ENCODE measurements around the gene GLMN.
"Not testable (repeated sequence)": the region's sequence is repeated elsewhere in the genome, so short reads cannot be mapped to it uniquely, and the experiment has no call there.

Gene GLMN

DNA sequence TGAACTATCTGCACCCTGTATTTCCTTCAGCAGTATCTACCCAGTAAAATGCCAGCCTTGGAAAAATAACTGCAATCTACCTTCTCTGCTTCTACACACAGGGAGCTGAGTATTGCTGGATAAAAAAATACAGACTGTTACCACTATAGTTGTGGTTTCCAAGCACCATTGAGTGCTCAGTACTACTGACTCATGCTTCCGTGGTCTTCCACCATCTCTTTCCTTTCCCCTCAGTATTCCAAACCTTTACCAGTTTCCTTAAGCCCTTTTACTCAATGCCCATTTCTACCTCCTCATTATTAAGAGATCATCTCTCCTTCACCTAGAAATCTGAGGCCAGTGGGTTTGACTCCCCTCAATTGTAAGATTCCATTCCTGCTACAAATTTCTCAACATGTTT is 23.8 kb downstream of the GLMN start:
- no peak for DNase-seq (ENCODE audit: low read depth in 1 of 2, low spot score in 1 of 2)
- TF ChIP-seq GABPA (IDR thresholded peaks at IDR 0.05; ENCODE audit: low read depth) (no peak), SPI1 (IDR thresholded peaks at IDR 0.05; ENCODE audit: borderline replicate concordance, low read depth) (no peak)
- H3K27me3 ChIP-seq (ENCODE audit: insufficient read depth, poor library complexity, severe bottlenecking) = no peaks in the 10 kb centered on the region
- H3K4me3 ChIP-seq (replicated peaks; ENCODE audit: insufficient read depth, low read length) = no peak overlapping the region
- no peak overlapping the region for H3K27ac ChIP-seq (replicated peaks)

DNA sequence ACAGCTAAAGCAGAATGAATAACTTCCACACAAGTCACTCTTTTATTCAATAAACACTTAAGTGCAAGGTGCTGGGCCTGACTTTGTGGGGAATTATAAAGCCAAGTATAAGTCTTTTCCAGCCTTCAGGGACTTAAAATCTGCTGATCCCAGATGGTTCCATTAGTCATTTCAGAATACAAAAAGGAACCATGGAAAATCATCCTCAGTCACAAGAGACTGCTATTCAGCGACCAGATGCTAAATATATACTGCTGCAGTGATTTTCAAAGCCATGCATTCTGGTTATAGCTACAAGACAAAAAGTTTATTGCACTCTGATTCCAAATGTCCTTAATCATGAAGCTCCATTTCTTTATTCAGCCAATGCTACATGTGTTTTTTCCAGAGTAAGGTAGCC is 25.7 kb downstream of the GLMN start:
- no peak for DNase-seq (ENCODE audit: low read depth in 1 of 2, low spot score in 1 of 2)
- TF ChIP-seq GABPA (IDR thresholded peaks at IDR 0.05; ENCODE audit: low read depth) (no peak), SPI1 (IDR thresholded peaks at IDR 0.05; ENCODE audit: borderline replicate concordance, low read depth) (no peak), POLR2AphosphoS5 (IDR thresholded peaks at IDR 0.05; ENCODE audit: low read depth) (no peak)
- TF ChIP-seq, protein P1, sequence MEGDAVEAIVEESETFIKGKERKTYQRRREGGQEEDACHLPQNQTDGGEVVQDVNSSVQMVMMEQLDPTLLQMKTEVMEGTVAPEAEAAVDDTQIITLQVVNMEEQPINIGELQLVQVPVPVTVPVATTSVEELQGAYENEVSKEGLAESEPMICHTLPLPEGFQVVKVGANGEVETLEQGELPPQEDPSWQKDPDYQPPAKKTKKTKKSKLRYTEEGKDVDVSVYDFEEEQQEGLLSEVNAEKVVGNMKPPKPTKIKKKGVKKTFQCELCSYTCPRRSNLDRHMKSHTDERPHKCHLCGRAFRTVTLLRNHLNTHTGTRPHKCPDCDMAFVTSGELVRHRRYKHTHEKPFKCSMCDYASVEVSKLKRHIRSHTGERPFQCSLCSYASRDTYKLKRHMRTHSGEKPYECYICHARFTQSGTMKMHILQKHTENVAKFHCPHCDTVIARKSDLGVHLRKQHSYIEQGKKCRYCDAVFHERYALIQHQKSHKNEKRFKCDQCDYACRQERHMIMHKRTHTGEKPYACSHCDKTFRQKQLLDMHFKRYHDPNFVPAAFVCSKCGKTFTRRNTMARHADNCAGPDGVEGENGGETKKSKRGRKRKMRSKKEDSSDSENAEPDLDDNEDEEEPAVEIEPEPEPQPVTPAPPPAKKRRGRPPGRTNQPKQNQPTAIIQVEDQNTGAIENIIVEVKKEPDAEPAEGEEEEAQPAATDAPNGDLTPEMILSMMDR (IDR thresholded peaks at IDR 0.05; ENCODE audit: insufficient read depth, low read length) = no peak
- TF ChIP-seq, protein P2, sequence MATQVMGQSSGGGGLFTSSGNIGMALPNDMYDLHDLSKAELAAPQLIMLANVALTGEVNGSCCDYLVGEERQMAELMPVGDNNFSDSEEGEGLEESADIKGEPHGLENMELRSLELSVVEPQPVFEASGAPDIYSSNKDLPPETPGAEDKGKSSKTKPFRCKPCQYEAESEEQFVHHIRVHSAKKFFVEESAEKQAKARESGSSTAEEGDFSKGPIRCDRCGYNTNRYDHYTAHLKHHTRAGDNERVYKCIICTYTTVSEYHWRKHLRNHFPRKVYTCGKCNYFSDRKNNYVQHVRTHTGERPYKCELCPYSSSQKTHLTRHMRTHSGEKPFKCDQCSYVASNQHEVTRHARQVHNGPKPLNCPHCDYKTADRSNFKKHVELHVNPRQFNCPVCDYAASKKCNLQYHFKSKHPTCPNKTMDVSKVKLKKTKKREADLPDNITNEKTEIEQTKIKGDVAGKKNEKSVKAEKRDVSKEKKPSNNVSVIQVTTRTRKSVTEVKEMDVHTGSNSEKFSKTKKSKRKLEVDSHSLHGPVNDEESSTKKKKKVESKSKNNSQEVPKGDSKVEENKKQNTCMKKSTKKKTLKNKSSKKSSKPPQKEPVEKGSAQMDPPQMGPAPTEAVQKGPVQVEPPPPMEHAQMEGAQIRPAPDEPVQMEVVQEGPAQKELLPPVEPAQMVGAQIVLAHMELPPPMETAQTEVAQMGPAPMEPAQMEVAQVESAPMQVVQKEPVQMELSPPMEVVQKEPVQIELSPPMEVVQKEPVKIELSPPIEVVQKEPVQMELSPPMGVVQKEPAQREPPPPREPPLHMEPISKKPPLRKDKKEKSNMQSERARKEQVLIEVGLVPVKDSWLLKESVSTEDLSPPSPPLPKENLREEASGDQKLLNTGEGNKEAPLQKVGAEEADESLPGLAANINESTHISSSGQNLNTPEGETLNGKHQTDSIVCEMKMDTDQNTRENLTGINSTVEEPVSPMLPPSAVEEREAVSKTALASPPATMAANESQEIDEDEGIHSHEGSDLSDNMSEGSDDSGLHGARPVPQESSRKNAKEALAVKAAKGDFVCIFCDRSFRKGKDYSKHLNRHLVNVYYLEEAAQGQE (IDR thresholded peaks at IDR 0.05; ENCODE audit: insufficient replicate concordance, low read depth) = no peak

DNA sequence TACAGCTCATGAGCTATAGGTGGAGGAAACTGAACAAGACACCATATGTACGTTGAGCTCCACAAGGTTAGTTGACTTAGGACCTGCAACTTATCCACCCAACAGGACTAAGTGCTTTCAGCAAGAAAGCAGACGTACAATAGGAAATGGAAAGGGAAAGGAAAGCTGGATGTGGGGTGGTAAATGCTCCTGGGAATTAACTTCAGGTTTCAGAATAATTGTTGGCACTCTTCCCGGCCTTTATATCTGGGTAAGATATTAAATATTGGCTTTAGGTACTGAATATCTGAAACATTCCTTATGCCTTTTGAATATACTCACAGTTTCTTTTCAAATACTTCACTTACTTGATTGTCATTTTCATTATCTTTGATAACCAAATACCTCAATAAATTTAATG is 36.3 kb downstream of the GLMN start:
- no peak overlapping the region for H3K4me3 ChIP-seq (replicated peaks; ENCODE audit: insufficient read depth, low read length)
- TF ChIP-seq POLR2AphosphoS5 (IDR thresholded peaks at IDR 0.05; ENCODE audit: low read depth) (no peak), GABPA (IDR thresholded peaks at IDR 0.05; ENCODE audit: low read depth) (no peak), SPI1 (IDR thresholded peaks at IDR 0.05; ENCODE audit: borderline replicate concordance, low read depth) (no peak)
- TF ChIP-seq, protein P1 (IDR thresholded peaks at IDR 0.05; ENCODE audit: insufficient read depth, low read length) = no peak
- TF ChIP-seq, protein P2 (IDR thresholded peaks at IDR 0.05; ENCODE audit: insufficient replicate concordance, low read depth) = no peak
- DNase-seq (ENCODE audit: low read depth in 1 of 2, low spot score in 1 of 2) = no peak
- H3K27me3 ChIP-seq (ENCODE audit: insufficient read depth, poor library complexity, severe bottlenecking) = no peaks in the 10 kb centered on the region
- no peak overlapping the region for H3K27ac ChIP-seq (replicated peaks)

More for the DNA sequence above, 25.7 kb downstream of the GLMN start:
- Histone ChIP-seq H3K4me3 (replicated peaks; ENCODE audit: insufficient read depth, low read length) (no peak overlapping the region), H3K27ac (replicated peaks) (no peak overlapping the region), H3K27me3 (ENCODE audit: insufficient read depth, poor library complexity, severe bottlenecking) (no peaks in the 10 kb centered on the region)

DNA sequence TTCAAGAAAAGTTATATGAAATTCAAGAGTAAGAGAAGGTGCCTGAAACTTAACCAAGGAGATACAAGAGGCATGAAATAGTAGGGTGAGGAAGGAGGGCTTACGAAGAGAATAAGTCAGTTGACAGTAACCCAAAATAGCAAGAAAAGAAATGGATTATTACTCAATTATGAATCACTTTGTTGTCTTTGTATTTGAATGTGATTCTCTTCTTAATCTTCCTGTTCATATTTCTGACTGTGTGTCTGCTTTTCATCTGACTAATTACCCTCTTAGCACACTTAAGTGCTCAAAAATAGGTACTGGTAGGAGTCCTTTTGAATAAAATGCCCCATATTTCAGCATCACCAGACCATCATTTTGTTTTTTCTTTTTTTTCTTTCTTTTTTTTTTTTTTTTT is 39.4 kb downstream of the GLMN start:
- no peak for TF ChIP-seq GABPA (IDR thresholded peaks at IDR 0.05; ENCODE audit: low read depth)
- TF ChIP-seq, protein P1 (IDR thresholded peaks at IDR 0.05; ENCODE audit: insufficient read depth, low read length) = no peak
- TF ChIP-seq, protein P2 (IDR thresholded peaks at IDR 0.05; ENCODE audit: insufficient replicate concordance, low read depth) = no peak
- no peak for TF ChIP-seq POLR2AphosphoS5 (IDR thresholded peaks at IDR 0.05; ENCODE audit: low read depth)
- no peak for TF ChIP-seq SPI1 (IDR thresholded peaks at IDR 0.05; ENCODE audit: borderline replicate concordance, low read depth)
- no peak overlapping the region for H3K27ac ChIP-seq (replicated peaks)
- no peak overlapping the region for H3K4me3 ChIP-seq (replicated peaks; ENCODE audit: insufficient read depth, low read length)
- no peaks in the 10 kb centered on the region for H3K27me3 ChIP-seq (ENCODE audit: insufficient read depth, poor library complexity, severe bottlenecking)
- no peak for DNase-seq (ENCODE audit: low read depth in 1 of 2, low spot score in 1 of 2)

DNA sequence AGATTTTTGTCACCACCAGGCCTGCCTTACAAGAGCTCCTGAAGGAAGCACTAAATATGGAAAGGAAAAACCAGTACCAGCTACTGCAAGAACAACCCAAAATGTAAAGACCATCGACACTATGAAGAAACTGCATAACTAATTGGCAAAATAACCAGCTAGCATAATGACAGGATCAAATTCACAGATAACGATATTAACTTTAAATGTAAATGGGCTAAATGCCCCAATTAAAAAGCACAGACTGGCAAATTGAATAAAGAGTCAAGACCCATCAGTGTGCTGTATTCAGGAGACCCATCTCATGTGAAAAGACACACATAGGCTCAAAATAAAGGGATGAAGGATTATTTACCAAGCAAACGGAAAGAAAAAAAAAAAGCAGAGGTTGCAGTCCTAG is 44.1 kb downstream of the GLMN start:
- H3K27me3 ChIP-seq (ENCODE audit: insufficient read depth, poor library complexity, severe bottlenecking); H3K27ac ChIP-seq (replicated peaks): not testable (repeated sequence)

More for the DNA sequence above, 44.1 kb downstream of the GLMN start:
- not testable (repeated sequence) for H3K4me3 ChIP-seq (replicated peaks; ENCODE audit: insufficient read depth, low read length); DNase-seq (ENCODE audit: low read depth in 1 of 2, low spot score in 1 of 2)
